ENCODE measurements around the gene ENO4. TPM values are rescaled to one million over a fixed set of nuclear protein-coding genes. Genes with fewer than 3 reads are reported as not detected.
A peak's percentile ranks its signal among the peaks of the same experiment; 100 is the strongest.

The ENO4 gene
- total RNA-seq, 1 donor from 2014 or later = 0.37 TPM

- H3K4me1 Mint-ChIP-seq = no peaks in the 10 kb centered on the region
- H3K9me3 Mint-ChIP-seq = peaks cover 3% of the 10 kb centered on the region
- no peak overlapping the region for H3K27ac Mint-ChIP-seq (ENCODE audit: unreplicated experiment)
- no peak for DNase-seq (ENCODE audit: low read depth, low spot score)
- H3K4me3 Mint-ChIP-seq = no peak overlapping the region
- TF ChIP-seq CTCF (conservative IDR thresholded peaks at IDR 0.05) = no peak
- H3K27me3 Mint-ChIP-seq (ENCODE audit: low read depth) = peaks cover 30% of the 10 kb centered on the region
- no peaks in the 10 kb centered on the region for H3K36me3 Mint-ChIP-seq (ENCODE audit: low read depth)
Measured at GRCh38 chr10:116811691-116812090, 37.6 kb upstream of the ENO4 start.

GRCh38 chr10:116815641-116816415 is 33.5 kb upstream of the ENO4 start:
- no peak for DNase-seq (ENCODE audit: low read depth, low spot score)
- Mint-ChIP-seq H3K27me3 (ENCODE audit: low read depth) (peaks cover 54% of the 10 kb centered on the region), H3K4me3 (no peak overlapping the region), H3K4me1 (no peaks in the 10 kb centered on the region), H3K36me3 (ENCODE audit: low read depth) (peaks cover 4% of the 10 kb centered on the region), H3K9me3 (peaks cover 7% of the 10 kb centered on the region), H3K27ac (ENCODE audit: unreplicated experiment) (no peak overlapping the region)
- no peak for TF ChIP-seq CTCF (conservative IDR thresholded peaks at IDR 0.05)

GRCh38 chr10:116817178-116817577 is 32.1 kb upstream of the ENO4 start:
- no peak for TF ChIP-seq CTCF (conservative IDR thresholded peaks at IDR 0.05)
- no peak overlapping the region for H3K27ac Mint-ChIP-seq (ENCODE audit: unreplicated experiment)
- H3K4me3 Mint-ChIP-seq = no peak overlapping the region
- H3K4me1 Mint-ChIP-seq = no peaks in the 10 kb centered on the region
- DNase-seq (ENCODE audit: low read depth, low spot score) = no peak
- peaks cover 54% of the 10 kb centered on the region for H3K27me3 Mint-ChIP-seq (ENCODE audit: low read depth)
- peaks cover 11% of the 10 kb centered on the region for H3K9me3 Mint-ChIP-seq
- peaks cover 4% of the 10 kb centered on the region for H3K36me3 Mint-ChIP-seq (ENCODE audit: low read depth)

DNA sequence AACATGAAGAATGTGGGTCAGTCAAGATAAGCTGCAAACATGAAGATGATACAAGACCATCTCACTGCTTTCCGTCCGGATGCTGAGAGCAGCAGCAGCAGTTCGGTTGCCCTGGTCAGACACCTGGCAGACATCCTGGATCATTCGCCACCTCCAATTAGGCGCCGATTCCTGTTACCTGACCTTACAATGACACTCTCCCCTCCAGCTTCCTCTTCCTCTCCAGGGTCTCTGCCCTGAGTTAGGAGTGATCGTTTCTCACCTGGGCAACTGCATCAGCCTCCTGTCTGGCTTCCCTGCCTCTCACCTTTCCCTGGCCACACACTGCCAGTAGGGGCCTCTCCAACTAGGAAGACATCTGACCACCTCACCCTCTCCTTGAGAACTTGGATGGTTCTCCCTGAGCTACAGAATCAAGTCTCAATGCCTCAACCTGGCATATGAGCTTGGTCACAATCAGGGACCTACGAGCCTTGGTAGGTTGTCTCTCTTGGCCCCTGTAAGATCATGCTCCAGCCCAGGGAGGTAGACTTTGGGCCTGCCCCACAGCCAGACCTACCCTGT is 31.4 kb upstream of the ENO4 start:
- Mint-ChIP-seq H3K9me3 (peaks cover 8% of the 10 kb centered on the region), H3K4me1 (no peaks in the 10 kb centered on the region), H3K36me3 (ENCODE audit: low read depth) (peaks cover 4% of the 10 kb centered on the region), H3K27ac (ENCODE audit: unreplicated experiment) (peak overlapping the region; percentile 58), H3K27me3 (ENCODE audit: low read depth) (peaks cover 54% of the 10 kb centered on the region), H3K4me3 (no peak overlapping the region)
- TF ChIP-seq CTCF (conservative IDR thresholded peaks at IDR 0.05) = no peak
- DNase-seq (ENCODE audit: low read depth, low spot score) = no peak

DNA sequence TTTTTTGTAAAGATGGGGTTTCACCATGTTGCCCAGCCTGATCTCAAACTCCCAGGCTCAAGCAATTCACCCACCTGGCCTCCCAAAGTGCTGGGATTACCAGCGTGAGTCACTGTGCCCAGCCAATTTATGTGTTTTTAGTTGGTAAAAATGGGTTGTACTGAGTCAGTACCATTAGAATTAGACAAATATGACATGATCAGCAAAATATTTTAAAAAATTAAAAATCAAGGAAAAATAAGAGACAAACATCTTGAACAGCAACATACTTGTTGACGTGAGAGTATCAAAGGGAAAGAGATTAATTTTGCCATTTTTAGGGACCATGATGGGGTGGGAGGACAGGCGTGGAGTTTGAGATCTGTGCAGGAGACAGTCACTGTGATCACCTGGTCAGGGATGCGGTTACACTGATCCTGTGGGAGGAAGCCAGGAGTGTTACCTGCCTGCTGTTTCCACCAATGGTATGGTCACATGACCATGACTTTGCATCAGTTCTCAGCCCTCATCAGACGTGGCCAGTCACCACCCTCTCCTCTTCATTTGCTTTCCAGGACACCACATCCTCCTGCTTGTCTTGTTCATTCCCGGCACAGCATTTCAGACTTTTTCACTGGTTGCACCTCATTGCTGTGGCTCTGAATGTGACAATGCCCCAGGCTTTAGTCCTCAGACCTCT is 29.2 kb upstream of the ENO4 start:
- H3K27ac Mint-ChIP-seq (ENCODE audit: unreplicated experiment) = no peak overlapping the region
- H3K4me3 Mint-ChIP-seq = no peak overlapping the region
- no peaks in the 10 kb centered on the region for H3K4me1 Mint-ChIP-seq
- peaks cover 4% of the 10 kb centered on the region for H3K36me3 Mint-ChIP-seq (ENCODE audit: low read depth)
- DNase-seq (ENCODE audit: low read depth, low spot score) = no peak
- H3K9me3 Mint-ChIP-seq = peaks cover 8% of the 10 kb centered on the region
- TF ChIP-seq CTCF (conservative IDR thresholded peaks at IDR 0.05) = no peak
- peaks cover 49% of the 10 kb centered on the region for H3K27me3 Mint-ChIP-seq (ENCODE audit: low read depth)
